IPS DF 6.9 (cell line): ENCODE measurements around the gene GXYLT1.
"Not testable (repeated sequence)": the region's sequence is repeated elsewhere in the genome, so short reads cannot be mapped to it uniquely, and the experiment has no call there.

ENCODE experiments used
- DNase-seq: peaks from one replicate; pipeline ENCODE4 v3.0.0-alpha.2; 2013; ENCODE audit warnings: low read depth, low spot score
- H3K27ac ChIP-seq: one replicate; pipeline ENCODE4 v1.5.1; 2013; ENCODE audit warnings: low read length, control low read depth
- H3K27me3 ChIP-seq: 2 replicates; pipeline ENCODE4 v1.6.1; 2013; ENCODE audit warnings: mild to moderate bottlenecking, low read length; ENCODE audit not compliant: control insufficient read depth, insufficient read depth
- H3K36me3 ChIP-seq: 2 replicates; pipeline ENCODE4 v1.6.1; 2013; ENCODE audit warnings: low read length; ENCODE audit not compliant: control insufficient read depth, insufficient read depth
- H3K4me1 ChIP-seq: 2 replicates; pipeline ENCODE4 v1.6.1; 2013; ENCODE audit warnings: low read length; ENCODE audit not compliant: control insufficient read depth, insufficient read depth
- H3K4me3 ChIP-seq: 2 replicates; pipeline ENCODE4 v1.5.1; 2013; ENCODE audit warnings: mild to moderate bottlenecking, low read length
- H3K9me3 ChIP-seq: 2 replicates; pipeline ENCODE4 v1.6.1; 2013; ENCODE audit warnings: low read length, inconsistent platforms; ENCODE audit not compliant: control insufficient read depth, insufficient read depth
- WGBS: extraction: QIAGEN DNeasy Blood & Tissue Kit; methylation state at CpG from one replicate; pipeline ENCODE4 v1.1.7; 2013; ENCODE audit warnings: mixed read lengths, missing lambda C conversion rate; ENCODE audit not compliant: insufficient read length, insufficient coverage; 5-methylcytosine and 5-hydroxymethylcytosine counted together

Gene GXYLT1

DNA sequence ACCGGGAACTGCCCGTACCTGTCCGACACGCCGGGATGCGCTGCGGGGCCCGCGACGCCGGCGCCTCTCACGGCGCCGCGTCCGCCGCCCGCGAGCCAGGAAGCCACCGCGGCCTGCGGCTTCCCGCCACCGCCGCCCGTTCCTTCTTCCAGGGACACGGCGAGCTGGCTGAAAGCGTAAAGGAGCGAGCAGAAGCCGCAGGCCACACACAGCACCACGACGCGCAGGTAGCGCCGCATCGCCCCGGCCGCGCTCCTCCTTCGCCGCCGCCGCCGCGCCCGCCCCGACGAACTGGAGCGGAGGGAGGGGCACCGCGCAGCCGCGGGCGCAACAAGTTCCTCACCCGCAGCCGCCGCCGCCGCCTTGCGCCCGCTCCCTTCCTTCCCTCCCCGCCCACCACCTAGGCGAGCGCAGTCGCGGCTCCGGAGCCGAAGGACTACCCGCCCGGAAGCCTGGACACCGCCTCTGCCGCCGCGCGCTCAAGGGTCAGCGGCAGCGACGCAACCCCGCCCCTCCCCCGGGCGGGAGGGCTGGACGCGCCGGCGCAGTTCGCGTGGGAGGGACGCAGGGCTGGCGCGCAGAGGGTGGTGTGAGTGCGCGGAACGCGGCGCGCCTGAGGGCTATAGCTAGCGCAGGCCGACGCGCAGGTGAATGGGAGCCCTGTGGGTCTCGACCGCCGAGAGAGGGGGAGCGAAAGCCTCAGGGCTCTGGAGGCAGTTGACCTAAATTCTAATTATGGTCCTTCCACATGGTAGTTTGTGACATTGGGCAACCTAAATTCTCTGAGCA lies at the start of gene GXYLT1:
Gene GXYLT1 (minus strand): TSS at position 467 of the 789 bp plus-strand sequence. CDS start 228 bp downstream, at position 239.
- Histone ChIP-seq H3K4me3 (peak within 1 kb of the TSS; percentile 83; the same call in 1 of the 2 replicates), H3K27ac (no peak within 1 kb of the TSS), H3K9me3 (no peaks in the 10 kb centered on the region), H3K27me3 (peaks cover 3% of the 10 kb centered on the region; the same call in 1 of the 2 replicates), H3K4me1 (peaks cover 2% of the 10 kb centered on the region; the same call in 1 of the 2 replicates), H3K36me3 (no peaks in the 10 kb centered on the region)
- peak; percentile 73 for DNase-seq
- WGBS, result no CpG with 5 or more reads among the region's 106 CpGs

GRCh38 chr12:42192686-42193085 lies 48.0 kb upstream of the GXYLT1 start:
- no peaks in the 10 kb centered on the region for H3K36me3 ChIP-seq
- no peak overlapping the region for H3K4me3 ChIP-seq
- no peak overlapping the region for H3K27ac ChIP-seq
- no peaks in the 10 kb centered on the region for H3K9me3 ChIP-seq
- DNase-seq, result no peak
- no CpG with 5 or more reads among the region's 6 CpGs for WGBS
- no peaks in the 10 kb centered on the region for H3K27me3 ChIP-seq
- no peaks in the 10 kb centered on the region for H3K4me1 ChIP-seq

DNA sequence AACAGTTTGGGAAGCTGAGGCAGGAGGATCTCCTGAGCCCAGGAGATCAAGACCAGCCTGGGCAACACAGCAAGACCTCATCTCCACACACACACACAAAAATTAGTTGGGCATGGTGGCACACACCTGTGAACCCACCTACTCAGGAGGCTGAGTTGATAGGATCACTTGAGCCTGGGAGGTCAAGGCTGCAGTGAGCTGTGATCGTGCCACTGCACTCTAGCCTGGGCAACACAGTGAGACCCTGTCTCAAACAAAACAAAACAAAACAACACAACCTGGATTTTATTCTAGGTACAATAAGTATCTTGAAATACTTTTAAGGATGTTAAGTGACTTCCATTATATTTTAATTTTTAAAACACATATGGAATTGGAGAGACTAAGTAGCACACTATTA lies 47.6 kb upstream of the GXYLT1 start:
- Histone ChIP-seq H3K27me3 (no peaks in the 10 kb centered on the region), H3K27ac (no peak overlapping the region), H3K4me1 (no peaks in the 10 kb centered on the region), H3K9me3 (no peaks in the 10 kb centered on the region), H3K36me3 (no peaks in the 10 kb centered on the region), H3K4me3 (no peak overlapping the region)
- WGBS, result no CpG with 5 or more reads among the region's 1 CpG
- no peak for DNase-seq

GRCh38 chr12:42190376-42190775 lies 45.7 kb upstream of the GXYLT1 start:
- Histone ChIP-seq H3K27me3 (no peaks in the 10 kb centered on the region), H3K27ac (no peak overlapping the region), H3K4me3 (no peak overlapping the region), H3K4me1 (no peaks in the 10 kb centered on the region), H3K36me3 (no peaks in the 10 kb centered on the region), H3K9me3 (no peaks in the 10 kb centered on the region)
- DNase-seq, result no peak

DNA sequence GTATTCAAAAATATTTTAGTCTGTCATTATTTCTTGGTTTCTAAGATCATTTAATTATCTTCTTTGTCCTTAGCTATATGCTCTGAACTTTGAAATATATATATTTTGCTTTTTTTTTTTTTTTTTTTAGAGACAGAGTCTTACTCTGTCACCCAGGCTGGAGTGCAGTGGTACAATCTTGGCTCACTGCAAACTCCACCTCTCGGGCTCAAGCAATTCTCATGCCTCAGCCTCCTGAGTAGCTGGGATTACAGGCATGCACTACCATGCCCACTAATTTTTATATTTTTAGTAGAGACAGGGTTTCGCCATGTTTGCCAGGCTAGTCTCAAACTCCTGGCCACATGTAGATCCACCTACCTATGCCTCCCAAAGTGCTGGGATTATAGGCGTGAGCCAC lies 43.6 kb upstream of the GXYLT1 start:
- not testable (repeated sequence) for H3K27ac ChIP-seq, DNase-seq, H3K36me3 ChIP-seq, H3K4me3 ChIP-seq, H3K4me1 ChIP-seq, H3K27me3 ChIP-seq, H3K9me3 ChIP-seq
- WGBS, result no CpG with 5 or more reads among the region's 3 CpGs

- no peaks in the 10 kb centered on the region for H3K4me1 ChIP-seq
Observed at GRCh38 chr12:42187799-42188198, 43.1 kb upstream of the GXYLT1 start.

DNA sequence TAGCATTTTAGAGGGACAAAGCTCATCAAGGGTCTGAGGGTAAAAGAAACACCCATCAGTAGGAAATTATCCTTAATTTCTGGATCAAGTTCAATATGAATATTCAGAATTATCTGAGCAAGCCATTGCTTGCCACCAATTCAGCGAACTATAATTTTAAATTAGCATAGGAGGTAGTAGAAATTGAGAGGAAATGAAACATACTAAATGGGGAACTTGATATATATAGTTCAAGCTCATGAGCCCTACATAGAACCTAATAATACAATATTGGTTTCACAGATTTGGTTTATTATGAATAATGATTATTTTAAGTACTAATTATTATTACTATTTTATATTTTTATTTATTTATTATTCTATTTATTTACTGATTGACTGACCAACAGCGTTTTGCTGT lies 42.1 kb upstream of the GXYLT1 start:
- Histone ChIP-seq H3K36me3 (no peaks in the 10 kb centered on the region), H3K4me3 (no peak overlapping the region), H3K27ac (no peak overlapping the region), H3K4me1 (no peaks in the 10 kb centered on the region), H3K9me3 (no peaks in the 10 kb centered on the region), H3K27me3 (no peaks in the 10 kb centered on the region)
- no CpG with 5 or more reads among the region's 2 CpGs for WGBS
- DNase-seq, result no peak

More at GRCh38 chr12:42187799-42188198, 43.1 kb upstream of the GXYLT1 start:
- no CpG with 5 or more reads among the region's 2 CpGs for WGBS
- Histone ChIP-seq H3K27ac (no peak overlapping the region), H3K27me3 (no peaks in the 10 kb centered on the region), H3K4me3 (no peak overlapping the region), H3K36me3 (no peaks in the 10 kb centered on the region), H3K9me3 (no peaks in the 10 kb centered on the region)
- no peak for DNase-seq

DNA sequence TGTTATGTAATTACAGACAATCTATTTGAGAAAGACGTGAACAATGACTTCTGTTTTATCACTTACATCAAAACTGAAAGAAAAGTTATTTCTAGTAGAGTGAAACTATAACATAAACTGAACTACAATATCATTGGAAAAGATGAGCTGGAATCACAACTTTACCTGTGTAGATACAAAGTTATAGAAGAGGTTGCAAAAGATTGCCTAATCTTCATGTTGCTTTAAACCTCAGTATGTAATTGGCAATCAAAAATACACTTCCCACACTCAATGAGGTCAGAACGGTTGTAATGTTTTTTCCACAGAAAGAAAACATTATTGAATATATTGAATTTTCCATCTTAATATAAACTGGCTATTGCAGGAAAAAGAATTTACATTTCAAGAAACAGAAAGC lies 37.7 kb upstream of the GXYLT1 start:
- Histone ChIP-seq H3K9me3 (no peaks in the 10 kb centered on the region), H3K36me3 (no peaks in the 10 kb centered on the region), H3K4me1 (no peaks in the 10 kb centered on the region), H3K27me3 (no peaks in the 10 kb centered on the region), H3K4me3 (no peak overlapping the region), H3K27ac (no peak overlapping the region)
- no CpG with 5 or more reads among the region's 2 CpGs for WGBS
- no peak for DNase-seq

DNA sequence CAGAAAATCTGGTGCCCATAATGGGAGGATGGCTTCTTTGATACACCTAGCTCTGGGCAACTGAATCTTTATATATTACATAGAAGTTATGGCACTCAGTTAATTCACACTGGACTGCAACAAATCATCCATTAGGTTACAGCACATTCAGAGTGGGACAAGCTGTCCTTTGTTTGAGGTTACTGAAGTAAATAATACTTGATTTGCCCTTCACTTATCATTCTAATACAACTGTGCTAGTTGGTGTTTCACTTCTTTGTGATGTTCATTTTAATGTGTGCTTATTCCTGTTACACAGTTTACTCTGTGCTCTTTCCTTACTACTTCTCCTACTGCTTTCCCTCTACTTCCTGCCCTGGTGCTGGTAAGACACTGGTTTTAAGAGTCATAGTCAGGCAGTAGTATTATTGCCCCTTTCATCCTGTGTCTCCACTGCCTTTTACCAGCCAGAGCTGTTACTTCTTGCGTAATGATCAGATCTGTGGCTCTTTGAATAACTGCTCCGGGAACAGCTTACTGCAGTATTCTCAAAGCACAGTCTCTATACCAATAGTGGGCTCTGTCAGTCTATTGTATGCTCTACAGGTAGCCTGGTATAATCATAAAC lies 36.4 kb upstream of the GXYLT1 start:
- no peaks in the 10 kb centered on the region for H3K9me3 ChIP-seq
- H3K27ac ChIP-seq, result no peak overlapping the region
- H3K4me1 ChIP-seq, result no peaks in the 10 kb centered on the region
- H3K36me3 ChIP-seq, result no peaks in the 10 kb centered on the region
- DNase-seq, result no peak
- WGBS, result no CpG with 5 or more reads among the region's 2 CpGs
- H3K4me3 ChIP-seq, result no peak overlapping the region
- H3K27me3 ChIP-seq, result no peaks in the 10 kb centered on the region

- no peak overlapping the region for H3K4me3 ChIP-seq
- no peaks in the 10 kb centered on the region for H3K4me1 ChIP-seq
- no peaks in the 10 kb centered on the region for H3K9me3 ChIP-seq
- no CpG with 5 or more reads among the region's 2 CpGs for WGBS
- no peaks in the 10 kb centered on the region for H3K27me3 ChIP-seq
- DNase-seq, result no peak
- H3K27ac ChIP-seq, result no peak overlapping the region
- H3K36me3 ChIP-seq, result no peaks in the 10 kb centered on the region
Observed at GRCh38 chr12:42178101-42178500, 33.4 kb upstream of the GXYLT1 start.

DNA sequence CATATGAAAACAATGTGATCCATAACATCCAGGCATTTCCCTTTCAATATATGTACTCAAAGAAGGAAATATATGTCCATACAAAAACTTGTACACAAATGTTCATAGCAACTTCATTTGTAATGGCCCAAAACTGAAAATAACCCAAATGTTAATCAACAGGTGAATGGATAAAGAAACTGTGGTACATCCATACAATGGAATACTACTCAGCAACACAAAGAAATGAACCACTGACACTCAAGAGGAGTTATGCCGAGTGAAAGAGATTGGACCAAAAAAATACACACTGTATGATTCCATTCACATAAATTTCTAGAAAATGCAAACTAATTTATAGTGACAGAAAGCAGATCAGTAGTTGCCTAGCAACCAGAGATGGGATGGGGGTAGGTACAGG lies 30.3 kb upstream of the GXYLT1 start:
- no peak overlapping the region for H3K27ac ChIP-seq
- no peaks in the 10 kb centered on the region for H3K4me1 ChIP-seq
- WGBS, result no CpG with 5 or more reads among the region's 1 CpG
- H3K27me3 ChIP-seq, result no peaks in the 10 kb centered on the region
- no peaks in the 10 kb centered on the region for H3K9me3 ChIP-seq
- DNase-seq, result no peak
- H3K36me3 ChIP-seq, result no peaks in the 10 kb centered on the region
- no peak overlapping the region for H3K4me3 ChIP-seq
